Thymus (tissue), 11 donors: ENCODE results near the gene POPDC2. TPM values are rescaled to one million over a fixed set of nuclear protein-coding genes. Genes with fewer than 3 reads are reported as not detected.

ENCODE experiments used
- DNase-seq, 9 donors: peaks; one replicate each; pipeline ENCODE4 v3.0.0-alpha.2; 2013; ENCODE audit warnings: low spot score in 9 of 9, low read depth in 6 of 9, missing footprints in 1 of 9
- H3K27ac ChIP-seq, 2 donors: one replicate each; pipeline ENCODE4 v1.5.1; 2013; ENCODE audit warnings: control low read depth in 1 of 2, low read depth in 1 of 2, low read length in 1 of 2, mild to moderate bottlenecking in 1 of 2, moderate library complexity in 1 of 2
- H3K27me3 ChIP-seq, 2 donors: one replicate each; pipeline ENCODE4 v1.5.1; 2013; ENCODE audit warnings: low read length in 1 of 2; ENCODE audit not compliant: control insufficient read depth in 2 of 2, insufficient read depth in 1 of 2
- H3K36me3 ChIP-seq, 2 donors: one replicate each; pipeline ENCODE4 v1.5.1; 2013; ENCODE audit warnings: low read length in 1 of 2, mild to moderate bottlenecking in 1 of 2, moderate library complexity in 1 of 2; ENCODE audit not compliant: control insufficient read depth in 2 of 2, insufficient read depth in 2 of 2
- H3K4me1 ChIP-seq, 2 donors: one replicate each; pipeline ENCODE4 v1.5.1; 2013; ENCODE audit warnings: low read length in 2 of 2; ENCODE audit not compliant: control insufficient read depth in 2 of 2, insufficient read depth in 2 of 2
- H3K4me3 ChIP-seq, 2 donors: one replicate each; pipeline ENCODE4 v1.5.1; 2013; ENCODE audit warnings: low read length in 2 of 2, control low read depth in 1 of 2, mild to moderate bottlenecking in 1 of 2
- H3K9me3 ChIP-seq, 2 donors: one replicate each; pipeline ENCODE4 v1.5.1; 2013; ENCODE audit warnings: low read length in 1 of 2, mild to moderate bottlenecking in 1 of 2; ENCODE audit not compliant: control insufficient read depth in 2 of 2, insufficient read depth in 1 of 2
- WGBS: extraction: QIAGEN DNeasy Blood & Tissue Kit; methylation state at CpG from one replicate; pipeline ENCODE4 v1.1.7; 2013; 5-methylcytosine and 5-hydroxymethylcytosine counted together
- polyA plus RNA-seq: library from polyadenylated mRNA; stranded (reverse); fragments of 200-250 nt; gene quantifications from one replicate; pipeline ENCODE4 v1.2.3, GENCODE V29; 2013
- total RNA-seq: library from RNA; stranded (reverse); fragments of 120-200 nt; gene quantifications from one replicate; pipeline ENCODE4 v1.2.4, GENCODE V29; 2013
- donor health status: healthy.

POPDC2 gene
- total and polyA plus RNA-seq, 2 donors = 3.0 to 8.4 TPM

DNA sequence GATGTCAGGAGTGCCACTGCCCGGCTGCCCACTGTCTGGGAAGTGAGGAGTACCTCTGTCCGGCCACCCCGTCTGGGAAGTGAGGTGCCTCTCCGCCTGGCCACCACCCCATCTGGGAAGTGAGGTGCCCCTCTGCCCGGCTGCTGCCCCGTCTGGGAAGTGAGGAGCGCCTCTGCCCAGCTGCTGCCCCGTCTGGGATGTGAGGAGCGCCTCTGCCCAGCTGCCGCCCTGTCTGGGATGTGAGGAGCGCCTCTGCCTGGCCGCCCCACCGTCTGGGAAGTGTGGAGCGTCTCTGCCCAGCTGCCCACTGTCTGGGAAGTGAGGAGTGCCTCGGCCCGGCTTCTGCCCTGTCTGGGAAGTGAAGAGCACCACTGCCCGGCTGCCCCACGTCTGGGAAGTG, 13.5 kb upstream of the POPDC2 start:
- WGBS = 89% methylated on average over 18 of the region's 18 CpGs
- Histone ChIP-seq H3K36me3 (peaks cover 19 to 41% of the 10 kb centered on the region in 2 donors), H3K4me3 (no peak overlapping the region), H3K27me3 (no peaks in the 10 kb centered on the region), H3K27ac (no peak overlapping the region), H3K4me1 (peaks cover 7 to 11% of the 10 kb centered on the region in 2 donors), H3K9me3 (no peaks in the 10 kb centered on the region)
- DNase-seq = no peak

DNA sequence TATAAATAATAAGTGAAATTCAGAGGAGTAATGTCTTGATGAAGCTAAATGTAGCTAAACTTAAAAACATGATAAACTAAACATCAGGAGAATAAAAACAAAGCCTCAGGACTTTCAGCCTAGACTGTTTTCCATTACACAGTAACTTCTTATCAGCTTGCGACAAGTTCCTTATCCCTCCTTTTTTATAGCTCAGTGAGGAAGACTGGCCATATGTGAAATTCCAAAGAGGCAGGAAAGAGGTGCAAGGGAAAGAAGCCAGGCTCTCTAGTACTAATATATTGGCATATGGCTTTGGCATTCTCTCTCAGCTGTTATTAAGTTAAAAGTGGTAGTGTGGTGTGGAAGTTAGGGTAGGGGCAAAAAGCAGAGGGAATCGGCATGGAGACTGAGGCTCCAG, 12.4 kb upstream of the POPDC2 start:
- 98% methylated on average over 2 of the region's 2 CpGs for WGBS
- no peaks in the 10 kb centered on the region for H3K9me3 ChIP-seq
- H3K27me3 ChIP-seq = no peaks in the 10 kb centered on the region
- no peak for DNase-seq
- no peak overlapping the region for H3K27ac ChIP-seq
- peaks cover 19 to 47% of the 10 kb centered on the region in 2 donors for H3K36me3 ChIP-seq
- H3K4me1 ChIP-seq = peaks cover 7 to 11% of the 10 kb centered on the region in 2 donors
- no peak overlapping the region for H3K4me3 ChIP-seq

GRCh38 chr3:119669906-119670570, 9.6 kb upstream of the POPDC2 start:
- H3K4me1 ChIP-seq = no peaks in the 10 kb centered on the region
- H3K27ac ChIP-seq = no peak overlapping the region
- no peaks in the 10 kb centered on the region for H3K9me3 ChIP-seq
- no peak overlapping the region for H3K4me3 ChIP-seq
- H3K36me3 ChIP-seq = peaks cover 19 to 50% of the 10 kb centered on the region in 2 donors
- WGBS = 99% methylated on average over 5 of the region's 5 CpGs
- H3K27me3 ChIP-seq = no peaks in the 10 kb centered on the region
- DNase-seq = no peak

GRCh38 chr3:119665954-119666559, 5.7 kb upstream of the POPDC2 start:
- Histone ChIP-seq H3K4me1 (no peaks in the 10 kb centered on the region), H3K9me3 (no peaks in the 10 kb centered on the region), H3K4me3 (no peak overlapping the region), H3K36me3 (peaks cover 0 to 21% of the 10 kb centered on the region in 2 donors), H3K27ac (no peak overlapping the region), H3K27me3 (no peaks in the 10 kb centered on the region)
- WGBS = 93% methylated on average over 6 of the region's 6 CpGs
- DNase-seq = no peak

GRCh38 chr3:119664850-119665379, 4.5 kb upstream of the POPDC2 start:
- no peak overlapping the region for H3K27ac ChIP-seq
- 94% methylated on average over 4 of the region's 4 CpGs for WGBS
- H3K9me3 ChIP-seq = no peaks in the 10 kb centered on the region
- DNase-seq = no peak
- H3K4me1 ChIP-seq = peaks cover 0 to 4% of the 10 kb centered on the region in 2 donors
- no peak overlapping the region for H3K4me3 ChIP-seq
- peaks cover 6 to 14% of the 10 kb centered on the region in 2 donors for H3K36me3 ChIP-seq
- no peaks in the 10 kb centered on the region for H3K27me3 ChIP-seq

GRCh38 chr3:119664370-119664769, 4.0 kb upstream of the POPDC2 start:
- H3K4me1 ChIP-seq = peaks cover 0 to 5% of the 10 kb centered on the region in 2 donors
- WGBS = 97% methylated on average over 4 of the region's 4 CpGs
- no peaks in the 10 kb centered on the region for H3K27me3 ChIP-seq
- no peaks in the 10 kb centered on the region for H3K9me3 ChIP-seq
- H3K27ac ChIP-seq = no peak overlapping the region
- no peak overlapping the region for H3K4me3 ChIP-seq
- no peak for DNase-seq
- H3K36me3 ChIP-seq = peaks cover 10 to 13% of the 10 kb centered on the region in 2 donors

- Histone ChIP-seq H3K4me1 (peaks cover 0 to 5% of the 10 kb centered on the region in 2 donors), H3K36me3 (peaks cover 9 to 10% of the 10 kb centered on the region in 2 donors), H3K4me3 (no peak overlapping the region), H3K27me3 (no peaks in the 10 kb centered on the region), H3K27ac (no peak overlapping the region), H3K9me3 (no peaks in the 10 kb centered on the region)
- DNase-seq = no peak
- WGBS = 98% methylated on average over 2 of the region's 2 CpGs
These were observed 3.5 kb upstream of the POPDC2 start for GRCh38 chr3:119663885-119664284.

DNA sequence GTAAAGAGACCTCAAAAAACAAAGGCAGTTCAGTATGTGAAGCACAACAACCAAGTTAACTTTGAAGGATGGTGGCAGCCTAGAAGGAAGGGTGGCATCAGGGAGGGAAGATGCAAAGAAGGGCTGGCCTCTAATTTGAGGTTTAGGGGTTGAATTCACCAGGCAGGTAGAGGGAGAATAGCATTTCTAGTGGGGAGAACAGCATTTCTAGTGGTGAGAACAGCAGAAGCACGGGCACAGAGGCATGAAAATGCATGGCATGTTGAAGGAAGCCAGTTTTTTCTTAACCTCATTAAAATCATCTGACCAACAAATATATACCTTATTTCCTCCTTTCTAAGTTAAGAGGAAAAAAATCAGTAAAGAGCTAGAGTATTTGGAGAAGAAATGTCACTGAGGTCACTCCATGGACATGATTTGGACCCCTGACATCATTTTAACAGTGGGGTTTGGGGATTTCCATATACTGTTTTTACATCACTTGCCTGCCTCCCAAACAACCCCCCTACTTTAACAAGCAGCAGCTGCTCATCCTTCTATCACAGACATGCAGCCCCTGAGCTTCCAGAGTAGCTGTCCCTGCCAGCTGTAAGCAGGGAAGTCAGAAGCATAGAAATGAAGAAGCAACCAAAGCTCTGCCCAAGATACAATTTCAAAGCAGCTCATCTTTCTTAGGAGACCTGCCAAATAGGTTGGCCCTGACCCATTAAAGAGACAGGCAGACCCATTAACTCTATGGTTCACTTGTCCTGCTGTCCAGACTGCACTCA, 2.4 kb upstream of the POPDC2 start:
- 89% methylated on average over 1 of the region's 1 CpG for WGBS
- Histone ChIP-seq H3K27me3 (no peaks in the 10 kb centered on the region), H3K4me3 (no peak overlapping the region), H3K9me3 (no peaks in the 10 kb centered on the region), H3K4me1 (peaks cover 0 to 5% of the 10 kb centered on the region in 2 donors), H3K36me3 (peaks cover 3 to 10% of the 10 kb centered on the region in 2 donors), H3K27ac (peak overlapping the region in 1 of 2 donors; percentile 72)
- DNase-seq = peak in 1 of 9 donors; percentile 19
